Measurements from ENCODE around the gene DFFA.
"Not testable (repeated sequence)": the region's sequence is repeated elsewhere in the genome, so short reads cannot be mapped to it uniquely, and the experiment has no call there.

The DFFA gene, protein sequence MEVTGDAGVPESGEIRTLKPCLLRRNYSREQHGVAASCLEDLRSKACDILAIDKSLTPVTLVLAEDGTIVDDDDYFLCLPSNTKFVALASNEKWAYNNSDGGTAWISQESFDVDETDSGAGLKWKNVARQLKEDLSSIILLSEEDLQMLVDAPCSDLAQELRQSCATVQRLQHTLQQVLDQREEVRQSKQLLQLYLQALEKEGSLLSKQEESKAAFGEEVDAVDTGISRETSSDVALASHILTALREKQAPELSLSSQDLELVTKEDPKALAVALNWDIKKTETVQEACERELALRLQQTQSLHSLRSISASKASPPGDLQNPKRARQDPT

DNA sequence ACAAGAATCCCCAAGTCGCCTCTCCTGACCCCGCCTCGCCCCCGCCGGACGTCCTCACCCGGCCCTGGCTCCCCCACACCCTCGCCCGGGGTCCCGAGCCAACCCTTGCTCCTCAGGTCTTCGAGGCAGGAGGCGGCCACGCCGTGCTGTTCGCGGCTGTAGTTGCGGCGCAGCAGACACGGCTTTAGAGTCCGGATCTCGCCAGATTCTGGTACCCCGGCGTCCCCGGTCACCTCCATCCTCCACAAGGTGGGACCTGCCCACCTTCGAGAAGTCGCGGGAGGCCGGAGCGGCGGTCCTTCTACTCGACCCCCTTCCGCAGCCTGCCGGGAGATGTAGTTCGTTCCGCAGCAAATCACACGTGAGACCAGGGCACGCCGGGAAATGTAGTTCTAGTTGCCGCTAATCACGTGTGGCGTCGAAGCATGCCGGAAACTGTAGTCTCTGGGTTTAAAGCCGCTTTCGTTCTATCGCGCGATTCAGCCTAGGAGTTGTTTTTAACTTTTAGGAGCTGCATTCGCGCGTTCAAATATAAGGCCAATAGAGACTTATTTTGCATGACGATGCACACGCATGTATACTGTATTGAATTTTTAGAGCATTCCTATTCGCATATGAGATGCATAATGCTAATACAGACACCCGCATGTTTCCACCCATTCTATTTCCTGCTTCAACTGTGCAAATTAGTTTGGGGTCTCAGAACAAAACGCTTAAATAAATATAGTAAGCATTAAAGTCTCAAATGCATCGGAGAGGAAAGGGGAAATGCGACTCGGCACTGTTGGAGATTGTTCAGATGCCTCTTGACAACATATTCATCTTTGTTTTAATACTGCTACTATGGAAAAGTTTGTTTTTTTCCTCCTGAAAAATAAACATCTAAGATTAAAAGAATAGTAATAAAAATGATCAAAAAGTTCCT, at the start of gene DFFA:
DFFA (minus strand) TSS at position 310 of the 925 bp plus-strand sequence; CDS start at position 239, 71 bp downstream.
- DNase-seq, result peak; percentile 96

DNA sequence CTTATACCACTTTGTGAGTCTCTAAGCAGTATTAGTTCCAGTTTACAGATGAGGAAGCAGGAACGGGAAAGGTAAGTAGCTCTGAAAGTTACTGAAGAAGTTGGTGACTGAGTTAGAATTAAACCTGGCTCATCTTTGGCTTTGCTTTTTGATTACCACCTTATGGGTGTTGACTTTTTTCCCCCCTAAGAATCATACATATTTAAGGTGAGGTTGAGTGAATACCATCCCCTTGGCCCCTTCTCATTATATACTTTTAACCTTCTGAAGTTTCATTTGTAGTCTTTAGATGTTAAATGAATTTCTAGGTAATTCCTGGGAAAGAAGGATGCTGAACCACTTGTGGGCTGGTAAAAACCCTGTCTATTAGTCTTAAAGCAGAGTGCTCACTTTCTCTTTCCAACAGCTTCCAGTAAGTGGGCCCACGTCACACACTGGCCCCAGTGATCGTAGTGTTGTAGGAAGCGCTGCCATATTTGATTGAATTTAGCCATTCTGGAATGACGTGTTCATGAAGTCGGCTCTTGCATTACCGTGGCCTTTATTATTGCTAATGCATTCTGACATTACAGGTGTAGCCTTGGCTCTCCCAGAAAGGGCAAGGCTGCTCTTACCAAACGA, 49.3 kb upstream of the DFFA start:
- no peak for DNase-seq

DNA sequence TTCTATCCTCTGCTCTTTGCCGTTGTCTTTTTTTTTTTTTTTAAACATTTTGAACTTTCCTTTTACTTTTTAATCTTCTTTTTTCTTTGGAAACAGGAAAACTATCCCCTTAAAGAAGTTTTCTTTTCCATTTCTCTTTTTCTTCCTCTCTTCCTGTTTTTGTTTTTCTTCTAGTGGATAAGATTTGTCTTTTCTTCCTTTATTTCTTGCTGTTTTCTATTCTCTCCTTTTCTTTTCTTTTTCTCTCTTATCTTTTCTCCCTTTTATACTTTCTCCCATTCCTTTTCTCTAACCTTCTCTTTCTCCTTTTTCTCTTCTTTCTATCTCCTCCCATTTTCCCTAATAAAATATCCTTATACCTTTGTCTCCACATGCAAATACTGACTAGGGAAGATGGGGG, 48.6 kb upstream of the DFFA start:
- DNase-seq, result no peak

DNA sequence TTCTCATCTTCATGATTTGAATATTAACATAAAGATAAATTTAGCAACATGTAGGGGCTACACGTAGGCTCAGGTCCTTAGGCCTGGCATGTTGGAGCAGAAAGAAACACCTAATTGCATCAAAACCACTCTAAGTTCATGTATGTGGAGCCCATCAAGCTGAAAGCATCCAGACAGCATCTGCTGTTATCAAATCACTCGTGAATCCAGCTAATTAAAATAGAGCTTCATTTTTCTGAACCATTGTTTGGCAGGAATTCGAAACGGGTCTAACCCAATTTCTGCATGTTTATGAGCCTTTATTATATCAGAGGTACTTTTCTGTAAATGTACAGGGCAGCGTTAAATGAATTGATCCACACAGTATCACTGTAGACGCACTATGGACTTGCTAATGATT, 48.2 kb upstream of the DFFA start:
- DNase-seq, result no peak

DNA sequence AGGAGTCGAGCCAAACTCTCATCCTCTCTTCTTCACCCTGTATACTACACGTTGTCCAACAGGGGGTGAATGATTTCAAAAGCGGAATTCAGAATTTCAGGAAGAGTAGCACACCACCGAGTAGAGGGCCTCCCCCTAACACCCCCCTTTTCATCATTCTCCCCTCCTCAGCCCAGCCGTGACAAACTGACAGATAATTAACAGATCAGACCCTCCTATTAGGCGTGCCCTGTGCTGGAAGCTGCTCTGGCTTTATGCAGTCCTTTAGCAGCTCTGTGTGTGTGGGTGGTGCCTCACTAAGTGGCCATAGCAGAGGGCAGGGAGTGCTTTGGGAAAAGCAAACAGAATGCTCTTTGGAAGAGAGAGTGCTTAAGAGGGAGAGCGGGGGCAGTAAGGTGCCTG, 46.7 kb upstream of the DFFA start:
- DNase-seq, result no peak

DNA sequence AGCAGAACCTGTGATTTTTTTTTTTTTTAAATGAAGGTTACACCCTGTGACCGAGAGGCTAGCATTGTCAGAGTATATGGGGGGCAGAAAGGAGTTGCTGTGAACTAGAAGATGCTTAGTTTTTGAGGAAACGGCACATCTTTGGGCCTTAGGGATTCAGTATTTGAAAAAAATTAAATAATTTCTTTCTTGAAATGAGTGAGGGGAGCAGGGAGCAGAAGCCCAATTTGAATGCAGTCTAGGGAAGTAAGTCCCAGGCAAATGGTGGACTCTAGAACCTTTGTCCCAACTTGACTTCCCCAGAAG, 45.3 kb upstream of the DFFA start:
- DNase-seq, result no peak

DNA sequence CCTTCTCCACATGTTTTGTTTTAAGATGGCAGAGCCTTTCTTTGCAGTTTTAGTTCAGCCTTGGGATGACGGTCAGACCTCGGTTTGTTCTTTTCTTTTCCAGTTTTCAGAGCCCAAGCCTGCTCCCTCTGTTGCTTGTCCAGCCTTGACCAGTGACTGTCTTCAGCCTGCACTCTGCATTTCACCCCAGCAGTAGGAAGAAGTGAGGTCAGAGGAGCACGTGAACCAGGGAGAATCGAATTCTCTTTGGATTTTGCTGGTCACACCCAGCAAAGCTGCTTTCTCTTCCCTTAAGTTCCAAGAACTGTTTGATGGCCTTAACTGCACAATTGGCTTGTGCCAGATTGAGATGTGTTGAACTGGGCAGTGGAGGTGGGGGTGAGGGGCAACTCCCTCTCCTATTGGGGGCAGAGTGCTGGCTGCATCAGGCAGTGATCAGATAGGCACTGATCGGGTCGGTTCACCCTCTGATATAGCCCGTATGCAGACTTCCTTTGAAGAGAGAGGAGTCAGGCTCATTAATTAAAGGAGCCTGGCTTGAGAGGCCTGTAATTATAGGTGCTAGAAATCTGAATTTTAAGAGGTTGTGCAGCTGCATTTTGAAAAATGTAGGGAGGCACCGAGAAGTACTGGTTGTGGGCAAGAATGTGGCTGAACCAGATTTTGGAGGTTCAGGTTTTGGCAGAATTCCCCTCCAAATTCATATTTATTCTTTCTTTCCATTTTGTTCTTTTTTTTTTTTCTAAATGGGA, 44.8 kb upstream of the DFFA start:
- no peak for DNase-seq

DNA sequence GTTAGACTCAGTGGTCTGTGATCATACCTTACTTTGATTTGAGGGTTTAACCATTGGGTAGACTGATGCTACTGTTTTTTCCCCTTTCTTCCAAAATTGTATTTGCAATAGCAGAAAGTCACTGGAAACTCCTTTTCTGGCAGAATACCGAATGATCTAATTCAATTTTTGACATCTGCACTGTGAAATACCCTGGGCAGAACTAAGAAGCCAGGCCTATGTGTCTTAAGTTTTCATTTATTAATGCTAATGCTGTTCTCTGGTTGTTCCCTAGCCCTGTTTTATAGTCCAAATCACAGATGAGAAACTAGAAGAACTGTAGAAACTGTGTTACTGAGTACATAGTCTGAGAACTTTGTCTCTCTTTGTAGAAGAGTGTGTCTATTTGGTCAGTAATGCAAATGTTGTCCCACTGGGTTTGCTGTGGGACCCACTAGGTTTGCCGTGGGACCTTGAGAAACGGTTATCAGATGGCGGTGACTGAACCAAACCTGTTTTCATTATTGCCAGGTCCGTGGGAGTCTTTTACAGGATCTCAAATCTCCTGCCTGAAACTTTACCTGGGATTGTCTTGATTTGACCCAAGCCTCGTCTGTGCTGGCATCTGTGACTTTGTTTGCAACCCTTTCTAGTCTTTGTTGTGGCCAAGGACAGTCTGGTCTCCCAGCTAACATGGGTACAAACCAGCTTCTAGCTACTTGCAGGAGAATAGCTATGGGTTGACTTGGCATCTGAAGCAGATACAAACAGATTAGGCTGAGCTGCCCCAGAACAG, 43.8 kb upstream of the DFFA start:
- DNase-seq, result no peak

DNA sequence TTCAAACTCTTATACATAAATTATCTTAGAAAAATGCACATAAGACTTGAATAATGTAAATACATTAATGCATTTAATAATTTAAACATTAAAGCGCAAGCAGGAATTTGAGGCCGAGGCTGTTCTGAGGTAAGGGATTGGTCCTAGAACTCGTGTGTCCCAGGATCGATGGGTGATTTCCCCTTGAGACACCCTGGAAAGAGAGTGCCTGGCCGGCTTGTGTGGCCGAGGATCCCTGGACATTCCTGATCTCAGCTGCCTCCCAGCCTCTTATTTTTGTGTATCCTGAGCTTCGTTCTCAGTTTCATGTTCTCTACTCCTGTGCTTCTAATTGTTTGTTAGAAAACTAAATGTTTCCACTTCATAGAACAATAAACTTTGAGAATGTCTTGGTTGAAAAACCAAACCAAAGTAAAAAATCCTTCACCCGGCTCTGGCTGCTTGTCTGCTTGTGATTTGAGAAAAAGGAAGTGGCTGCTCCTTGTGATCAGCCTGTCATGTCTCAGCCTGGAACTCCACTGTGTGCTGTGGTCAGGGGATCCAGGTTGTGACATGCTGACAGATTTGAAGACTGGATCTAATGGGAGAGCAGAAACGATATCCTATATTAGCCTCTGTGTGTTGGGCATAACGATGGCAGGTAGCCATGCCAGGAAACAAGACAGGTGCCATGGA, 43.1 kb upstream of the DFFA start:
- DNase-seq, result no peak

DNA sequence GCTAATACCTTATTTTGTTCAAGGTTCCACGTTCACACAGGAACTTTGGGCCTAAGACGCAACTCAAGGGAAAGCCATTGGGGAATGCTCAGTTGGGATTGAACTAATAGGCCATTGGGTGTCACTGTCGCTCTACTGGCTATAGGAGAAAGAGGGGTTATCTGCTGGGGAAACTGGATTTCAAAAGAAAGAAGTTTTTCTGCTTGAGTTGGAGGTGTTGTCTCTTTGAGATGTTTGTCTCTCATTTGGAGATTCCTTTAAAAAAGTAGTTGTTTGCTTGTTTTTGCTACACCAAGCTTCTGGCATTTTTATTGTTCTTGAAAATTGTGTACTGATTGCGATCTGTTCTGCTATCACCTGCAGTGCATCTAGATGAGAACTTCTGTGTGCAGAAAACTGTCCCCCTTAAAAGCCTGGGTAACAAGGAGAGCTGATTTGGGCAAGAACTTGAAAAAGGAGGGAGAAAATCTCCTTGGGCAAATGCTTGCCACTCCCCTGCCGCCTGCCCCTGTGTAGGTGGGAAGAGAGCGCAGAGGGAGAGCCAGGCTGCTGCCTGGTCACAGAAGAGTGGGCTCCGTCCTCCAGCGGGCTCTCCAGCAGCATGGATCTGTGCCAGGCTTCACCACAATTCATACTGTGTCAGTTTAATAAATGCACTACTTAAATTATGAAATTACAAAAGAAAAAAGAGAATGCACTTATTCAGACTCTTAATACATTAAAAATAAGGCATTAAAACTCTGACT, 42.3 kb upstream of the DFFA start:
- peak; percentile 50 for DNase-seq

DNA sequence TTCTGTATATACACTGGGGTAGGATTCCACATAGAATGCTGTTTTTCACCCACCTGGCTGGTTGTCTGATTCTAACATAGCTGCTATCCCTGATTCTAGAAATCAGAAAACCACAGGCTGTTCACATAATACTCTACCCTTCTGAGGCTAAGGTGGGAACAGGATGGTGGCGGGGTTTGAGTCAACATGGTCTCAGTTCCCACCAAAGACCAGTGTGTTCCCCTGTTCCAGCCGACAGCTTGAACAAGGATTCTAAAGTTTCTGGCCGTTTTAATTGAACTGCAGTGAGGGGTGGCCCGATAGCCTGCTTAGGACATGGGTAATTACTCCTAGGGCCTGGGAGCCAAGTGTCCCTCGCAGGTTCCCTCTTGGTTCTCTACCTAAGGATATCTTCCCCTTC, 40.9 kb upstream of the DFFA start:
- no peak for DNase-seq

DNA sequence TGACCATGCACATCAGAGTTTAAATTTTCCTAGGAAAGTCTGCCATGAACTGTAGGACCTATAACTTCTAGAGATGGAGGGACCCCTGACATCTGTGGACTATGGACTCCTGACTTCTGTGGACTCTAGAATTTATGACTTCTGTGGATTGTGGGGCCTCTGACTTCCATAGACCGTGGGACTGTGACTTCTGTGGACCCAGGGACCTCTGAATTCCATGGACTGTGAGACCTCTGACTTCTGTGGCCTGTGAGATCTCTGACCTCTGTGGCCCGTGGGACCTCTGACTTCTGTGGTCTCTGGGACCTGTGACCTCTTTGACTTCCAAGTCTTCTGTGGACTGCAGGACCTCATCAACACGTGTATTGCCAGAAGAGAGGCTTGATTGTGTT, 39.2 kb upstream of the DFFA start:
- no peak for DNase-seq

DNA sequence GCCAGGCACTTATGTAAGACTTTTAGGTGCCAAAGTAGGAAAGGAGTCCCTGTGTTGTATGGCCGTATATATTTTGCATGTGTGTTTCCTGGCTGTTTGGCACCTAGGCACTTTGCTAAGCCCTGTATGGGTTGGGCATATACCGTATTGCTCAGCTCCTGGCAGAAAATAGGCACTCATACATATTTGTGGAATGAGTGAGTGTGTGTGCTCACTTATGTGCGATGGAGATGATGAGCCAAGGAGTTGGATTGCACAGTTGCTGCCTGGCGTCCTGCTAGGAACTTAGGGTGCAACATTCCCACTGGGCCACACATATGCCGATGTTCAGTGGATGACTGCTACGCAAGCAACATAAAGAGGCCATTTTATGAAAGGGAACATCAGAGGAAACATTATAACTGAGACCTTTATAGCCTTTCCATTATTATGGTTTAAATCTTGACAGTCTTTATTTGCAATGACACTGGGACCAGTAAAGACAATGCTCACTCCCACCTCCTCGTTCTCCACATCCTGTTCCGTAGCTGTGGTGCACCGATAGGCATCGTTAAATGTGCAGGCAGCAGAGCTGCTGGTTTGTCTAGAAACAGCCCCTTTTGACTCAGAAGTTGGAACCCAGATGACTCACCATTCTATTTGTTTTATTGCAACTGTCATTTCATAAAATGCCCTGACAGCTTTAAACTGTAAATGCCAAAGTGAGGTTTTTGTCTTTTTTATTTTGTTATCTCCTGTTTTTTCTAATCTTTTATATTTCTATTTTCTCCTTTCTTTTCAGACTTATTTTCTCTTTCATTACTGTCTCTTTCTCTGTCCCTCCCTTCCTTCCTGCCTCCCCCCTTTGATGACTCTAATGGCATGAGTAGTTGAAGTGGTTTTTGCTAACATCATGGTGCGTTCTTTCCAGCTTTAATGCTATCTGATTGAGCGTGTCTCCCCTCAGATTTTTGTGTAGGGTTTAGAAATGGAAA, 38.5 kb upstream of the DFFA start:
- DNase-seq, result peak; percentile 89

DNA sequence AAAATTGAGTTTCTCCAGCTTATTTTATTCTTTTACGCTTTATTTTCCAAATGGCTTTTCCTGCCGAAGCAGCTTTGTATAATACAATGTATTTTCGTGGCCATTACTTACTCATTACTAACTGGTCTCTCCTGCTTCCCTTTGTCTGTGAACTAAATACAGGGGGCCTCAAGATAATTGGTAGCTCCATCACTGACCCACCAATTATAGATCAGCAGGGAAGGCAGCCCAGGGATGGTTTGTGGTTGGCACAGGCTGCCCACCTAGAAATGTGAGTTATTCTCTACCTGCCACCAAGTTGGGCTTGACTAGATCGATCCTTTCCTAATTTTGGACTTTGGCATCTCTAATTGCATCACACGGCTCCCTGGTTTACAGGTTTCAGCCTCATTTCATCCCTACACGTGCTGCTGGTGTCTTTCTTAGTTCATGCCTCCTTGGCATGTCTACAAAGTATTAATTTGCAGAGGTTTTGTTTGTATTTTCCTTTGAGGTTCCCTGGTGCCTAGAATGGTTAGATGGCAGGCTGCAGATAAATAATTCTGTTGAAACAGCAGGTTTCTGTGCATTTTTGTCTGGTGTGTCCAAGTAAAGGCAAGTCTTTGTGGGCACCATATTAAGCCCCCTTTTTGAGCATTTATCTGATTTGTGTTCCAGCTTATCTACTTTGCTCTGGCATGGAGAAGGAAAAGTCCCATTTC, 37.6 kb upstream of the DFFA start:
- no peak for DNase-seq

DNA sequence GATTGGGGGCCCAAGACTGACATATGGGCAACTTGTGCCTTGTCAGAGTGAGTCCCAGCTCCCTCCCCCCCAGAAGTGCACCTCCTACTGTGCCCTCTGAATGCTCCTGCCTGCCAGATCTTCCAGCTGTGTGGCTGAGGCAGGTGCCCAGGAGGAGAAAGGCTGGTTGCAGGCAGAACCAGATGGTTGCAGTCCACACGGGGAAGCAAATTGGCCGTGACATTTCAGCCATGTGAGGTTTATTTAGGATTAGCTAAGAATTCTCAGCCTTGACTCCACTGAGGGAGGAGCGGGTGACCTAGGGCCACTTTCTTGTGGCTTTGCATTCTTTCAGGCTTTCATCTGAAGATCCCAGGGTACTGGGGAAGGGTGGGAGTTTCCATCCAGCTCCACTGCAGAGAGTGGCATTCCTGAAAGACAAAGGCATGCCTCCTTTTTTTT, 36.2 kb upstream of the DFFA start:
- peak; percentile 24 for DNase-seq

DNA sequence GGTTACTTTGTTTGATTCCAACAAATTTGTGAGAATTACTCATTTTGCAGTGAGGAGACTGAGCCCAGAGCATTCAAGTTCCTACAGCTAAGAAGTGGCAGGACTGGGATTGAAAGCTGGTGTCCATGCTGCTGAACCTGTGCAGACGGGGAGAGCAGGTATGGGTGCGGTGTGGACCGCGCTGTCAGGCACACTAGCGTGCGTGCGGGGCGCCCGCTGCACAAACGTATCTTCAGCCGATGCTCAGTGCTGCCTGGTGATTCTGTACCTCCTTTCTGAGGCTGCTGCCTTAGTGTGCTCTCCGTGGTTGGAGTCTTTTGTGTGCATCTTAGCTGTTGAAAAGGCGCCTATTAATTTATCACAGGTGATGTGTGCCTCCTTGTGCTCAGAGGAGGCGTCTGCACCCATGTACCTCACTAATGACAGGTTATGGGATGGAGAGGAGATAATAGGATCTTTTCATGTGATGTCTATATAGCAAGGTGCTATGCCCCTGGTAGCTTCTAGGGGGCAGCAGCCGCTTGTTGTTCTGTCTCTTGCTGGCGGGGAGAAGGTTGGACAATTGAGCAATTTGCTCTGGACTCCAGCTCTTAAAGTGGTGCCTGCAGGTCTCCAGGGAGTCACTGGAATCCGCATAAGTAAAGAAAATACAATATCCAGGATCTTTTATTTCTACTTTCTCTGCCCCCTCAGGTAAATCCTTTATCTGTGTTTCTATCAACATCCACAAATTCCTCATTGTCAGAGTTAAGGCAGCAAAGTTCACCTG, 35.0 kb upstream of the DFFA start:
- DNase-seq, result peak; percentile 70

DNA sequence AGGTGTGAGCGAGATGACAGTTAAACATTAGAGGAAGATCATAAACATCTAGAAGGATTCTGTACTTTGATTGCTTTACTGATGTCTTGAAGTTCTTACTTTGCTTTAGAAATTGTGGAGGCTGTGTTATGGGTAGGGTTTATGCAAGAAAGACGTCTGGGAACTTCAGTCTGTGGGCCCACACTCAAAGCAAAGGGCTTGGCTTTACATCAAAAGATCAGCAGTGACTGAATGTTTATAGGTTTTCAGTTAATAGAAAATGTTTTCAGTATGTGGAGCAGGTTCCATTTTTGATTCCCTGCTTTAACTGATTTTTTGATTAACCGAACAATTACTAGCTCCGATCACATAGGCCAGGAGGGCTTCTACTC, 34.3 kb upstream of the DFFA start:
- no peak for DNase-seq

DNA sequence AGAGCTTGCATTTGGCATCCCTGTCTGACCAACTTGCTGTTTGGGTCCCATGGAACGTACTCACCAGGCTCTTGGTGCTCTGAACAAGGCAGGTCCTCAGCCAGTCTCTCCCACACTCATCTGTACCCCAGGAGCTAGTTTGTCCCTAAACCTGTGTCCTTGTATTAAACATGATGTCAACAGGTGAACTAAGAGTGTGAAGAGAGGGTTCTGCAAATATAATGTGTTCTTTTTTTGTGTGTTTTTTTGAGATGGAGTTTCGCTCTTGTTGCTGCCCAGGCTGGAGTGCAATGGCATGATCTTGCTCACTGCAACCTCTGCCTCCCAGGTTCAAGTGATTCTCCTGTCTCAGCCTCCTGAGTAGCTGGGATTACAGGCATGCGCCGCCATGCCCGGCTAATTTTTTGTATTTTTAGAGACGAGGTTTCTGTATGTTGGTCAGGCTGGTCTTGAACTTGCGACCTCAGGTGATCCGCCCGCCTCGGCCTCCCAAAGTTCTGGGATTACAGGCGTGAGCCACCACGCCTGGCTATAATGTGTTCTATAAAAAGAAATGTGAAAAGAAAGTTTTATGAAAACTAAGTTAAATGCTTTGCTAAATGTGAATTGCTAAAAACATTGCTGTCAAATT, 33.8 kb upstream of the DFFA start:
- not testable (repeated sequence) for DNase-seq

All from fibroblast of skin of right quadriceps (primary cell).